ENCODE data around the gene CNOT6.

The CNOT6 gene

GRCh38 chr5:180608572-180609310 lies 114.6 kb downstream of the CNOT6 start:
- no peaks in the 10 kb centered on the region for H3K36me3 ChIP-seq (ENCODE audit: control insufficient read depth in 4 of 4, insufficient read depth in 4 of 4, low read length in 3 of 4)
- no peaks in the 10 kb centered on the region for H3K27me3 ChIP-seq (replicated peaks in 2 of 5; ENCODE audit: control insufficient read depth in 4 of 5, insufficient read depth in 5 of 5, low read length in 4 of 5)
- no peaks in the 10 kb centered on the region for H3K4me1 ChIP-seq (ENCODE audit: control extremely low read depth in 1 of 4, control insufficient read depth in 4 of 4, insufficient read depth in 4 of 4, low read length in 3 of 4)
- no peaks in the 10 kb centered on the region for H3K9me3 ChIP-seq (ENCODE audit: control extremely low read depth in 1 of 5, control insufficient read depth in 4 of 5, insufficient read depth in 2 of 5, low read depth in 1 of 5, low read length in 4 of 5)
- WGBS (ENCODE audit: insufficient coverage) = 95% methylated on average over 20 of the region's 26 CpGs
- ChIA-PET CTCF (interaction anchor here (1.0 kb wide), 1 partner anchor 85 kb away, joined by 3 read pairs; no protein-coding TSS in a partner anchor), POLR2A (no interaction called here)
- H3K4me3 ChIP-seq (ENCODE audit: control insufficient read depth in 1 of 7, extremely low read depth in 1 of 7, insufficient read depth in 4 of 7, low read depth in 2 of 7, low read length in 6 of 7) = no peak overlapping the region
- H3K27ac ChIP-seq (ENCODE audit: insufficient read depth in 1 of 2, low read depth in 1 of 2, low read length in 2 of 2, poor library complexity in 1 of 2, severe bottlenecking in 2 of 2) = no peak overlapping the region
- no peak for DNase-seq

GRCh38 chr5:180609386-180609785 lies 115.2 kb downstream of the CNOT6 start:
- Histone ChIP-seq H3K36me3 (ENCODE audit: control insufficient read depth in 4 of 4, insufficient read depth in 4 of 4, low read length in 3 of 4) (no peaks in the 10 kb centered on the region), H3K9me3 (ENCODE audit: control extremely low read depth in 1 of 5, control insufficient read depth in 4 of 5, insufficient read depth in 2 of 5, low read depth in 1 of 5, low read length in 4 of 5) (no peaks in the 10 kb centered on the region), H3K4me1 (ENCODE audit: control extremely low read depth in 1 of 4, control insufficient read depth in 4 of 4, insufficient read depth in 4 of 4, low read length in 3 of 4) (no peaks in the 10 kb centered on the region), H3K27me3 (replicated peaks in 2 of 5; ENCODE audit: control insufficient read depth in 4 of 5, insufficient read depth in 5 of 5, low read length in 4 of 5) (no peaks in the 10 kb centered on the region), H3K27ac (ENCODE audit: insufficient read depth in 1 of 2, low read depth in 1 of 2, low read length in 2 of 2, poor library complexity in 1 of 2, severe bottlenecking in 2 of 2) (no peak overlapping the region), H3K4me3 (ENCODE audit: control insufficient read depth in 1 of 7, extremely low read depth in 1 of 7, insufficient read depth in 4 of 7, low read depth in 2 of 7, low read length in 6 of 7) (no peak overlapping the region)
- POLR2A ChIA-PET = no interaction called here
- no peak for DNase-seq
- 98% methylated on average over 15 of the region's 15 CpGs for WGBS (ENCODE audit: insufficient coverage)
- CTCF ChIA-PET = interaction anchor here (1.0 kb wide), 1 partner anchor 86 kb away, joined by 3 read pairs; no protein-coding TSS in a partner anchor

GRCh38 chr5:180609817-180610550 lies 115.8 kb downstream of the CNOT6 start:
- Histone ChIP-seq H3K27ac (ENCODE audit: insufficient read depth in 1 of 2, low read depth in 1 of 2, low read length in 2 of 2, poor library complexity in 1 of 2, severe bottlenecking in 2 of 2) (no peak overlapping the region), H3K4me3 (ENCODE audit: control insufficient read depth in 1 of 7, extremely low read depth in 1 of 7, insufficient read depth in 4 of 7, low read depth in 2 of 7, low read length in 6 of 7) (no peak overlapping the region), H3K4me1 (ENCODE audit: control extremely low read depth in 1 of 4, control insufficient read depth in 4 of 4, insufficient read depth in 4 of 4, low read length in 3 of 4) (no peaks in the 10 kb centered on the region), H3K36me3 (ENCODE audit: control insufficient read depth in 4 of 4, insufficient read depth in 4 of 4, low read length in 3 of 4) (no peaks in the 10 kb centered on the region), H3K27me3 (replicated peaks in 2 of 5; ENCODE audit: control insufficient read depth in 4 of 5, insufficient read depth in 5 of 5, low read length in 4 of 5) (no peaks in the 10 kb centered on the region), H3K9me3 (ENCODE audit: control extremely low read depth in 1 of 5, control insufficient read depth in 4 of 5, insufficient read depth in 2 of 5, low read depth in 1 of 5, low read length in 4 of 5) (no peaks in the 10 kb centered on the region)
- 92% methylated on average over 15 of the region's 23 CpGs for WGBS (ENCODE audit: insufficient coverage)
- POLR2A ChIA-PET = no interaction called here
- no peak for DNase-seq
- CTCF ChIA-PET = no interaction called here

DNA sequence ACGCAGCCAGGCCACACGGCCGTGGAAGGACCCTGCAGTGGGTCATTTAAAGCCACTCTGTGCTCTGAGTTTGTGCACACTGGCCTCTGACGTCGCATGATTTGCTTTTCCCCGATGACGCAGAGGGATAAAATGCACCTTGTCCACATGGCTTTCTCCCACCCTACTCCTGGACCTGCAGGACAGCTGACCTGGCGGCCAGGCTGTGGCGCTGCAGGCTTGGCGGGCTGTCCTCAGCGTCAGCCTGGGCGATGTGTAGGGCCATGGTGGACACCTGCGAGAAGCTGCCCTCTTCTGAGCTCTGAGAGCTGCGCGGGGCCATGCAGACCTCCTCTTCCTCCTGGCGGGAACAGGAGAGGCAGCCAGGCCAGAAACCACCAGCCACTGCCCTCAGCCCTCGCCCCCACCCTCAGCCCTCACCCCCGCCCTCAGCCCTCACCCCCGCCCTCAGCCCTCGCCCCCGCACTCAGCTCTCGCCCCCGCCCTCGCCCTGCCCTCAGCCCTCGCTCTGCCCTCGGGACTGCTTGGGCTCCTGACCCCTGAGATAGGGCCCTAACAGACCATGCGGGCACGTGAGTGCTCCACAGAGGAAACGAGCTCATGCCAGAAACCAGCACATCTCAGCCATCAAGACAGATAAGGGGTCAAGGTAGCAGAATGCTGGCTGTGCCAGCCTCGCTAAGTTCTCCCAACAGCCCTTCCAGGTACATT lies 117.1 kb downstream of the CNOT6 start:
- Histone ChIP-seq H3K9me3 (ENCODE audit: control extremely low read depth in 1 of 5, control insufficient read depth in 4 of 5, insufficient read depth in 2 of 5, low read depth in 1 of 5, low read length in 4 of 5) (no peaks in the 10 kb centered on the region), H3K4me1 (ENCODE audit: control extremely low read depth in 1 of 4, control insufficient read depth in 4 of 4, insufficient read depth in 4 of 4, low read length in 3 of 4) (no peaks in the 10 kb centered on the region), H3K4me3 (ENCODE audit: control insufficient read depth in 1 of 7, extremely low read depth in 1 of 7, insufficient read depth in 4 of 7, low read depth in 2 of 7, low read length in 6 of 7) (no peak overlapping the region), H3K27ac (ENCODE audit: insufficient read depth in 1 of 2, low read depth in 1 of 2, low read length in 2 of 2, poor library complexity in 1 of 2, severe bottlenecking in 2 of 2) (no peak overlapping the region), H3K36me3 (ENCODE audit: control insufficient read depth in 4 of 4, insufficient read depth in 4 of 4, low read length in 3 of 4) (no peaks in the 10 kb centered on the region), H3K27me3 (replicated peaks in 2 of 5; ENCODE audit: control insufficient read depth in 4 of 5, insufficient read depth in 5 of 5, low read length in 4 of 5) (no peaks in the 10 kb centered on the region)
- DNase-seq = no peak
- POLR2A ChIA-PET = no interaction called here
- CTCF ChIA-PET = interaction anchor here (0.9 to 1.6 kb wide), 2 partner anchors 8 to 12 kb away, joined by 3 to 4 read pairs; no protein-coding TSS in a partner anchor
- WGBS (ENCODE audit: insufficient coverage) = 95% methylated on average over 18 of the region's 30 CpGs

GRCh38 chr5:180612683-180613082 lies 118.5 kb downstream of the CNOT6 start:
- ChIA-PET POLR2A (no interaction called here), CTCF (no interaction called here)
- Histone ChIP-seq H3K27me3 (replicated peaks in 2 of 5; ENCODE audit: control insufficient read depth in 4 of 5, insufficient read depth in 5 of 5, low read length in 4 of 5) (peaks cover 0 to 3% (median 0%) of the 10 kb centered on the region in 5 experiments), H3K9me3 (ENCODE audit: control extremely low read depth in 1 of 5, control insufficient read depth in 4 of 5, insufficient read depth in 2 of 5, low read depth in 1 of 5, low read length in 4 of 5) (no peaks in the 10 kb centered on the region), H3K4me1 (ENCODE audit: control extremely low read depth in 1 of 4, control insufficient read depth in 4 of 4, insufficient read depth in 4 of 4, low read length in 3 of 4) (no peaks in the 10 kb centered on the region), H3K4me3 (ENCODE audit: control insufficient read depth in 1 of 7, extremely low read depth in 1 of 7, insufficient read depth in 4 of 7, low read depth in 2 of 7, low read length in 6 of 7) (no peak overlapping the region), H3K36me3 (ENCODE audit: control insufficient read depth in 4 of 4, insufficient read depth in 4 of 4, low read length in 3 of 4) (no peaks in the 10 kb centered on the region), H3K27ac (ENCODE audit: insufficient read depth in 1 of 2, low read depth in 1 of 2, low read length in 2 of 2, poor library complexity in 1 of 2, severe bottlenecking in 2 of 2) (no peak overlapping the region)
- 93% methylated on average over 10 of the region's 15 CpGs for WGBS (ENCODE audit: insufficient coverage)
- DNase-seq = no peak

GRCh38 chr5:180613188-180613813 lies 119.1 kb downstream of the CNOT6 start:
- WGBS (ENCODE audit: insufficient coverage) = 91% methylated on average over 15 of the region's 19 CpGs
- Histone ChIP-seq H3K27ac (ENCODE audit: insufficient read depth in 1 of 2, low read depth in 1 of 2, low read length in 2 of 2, poor library complexity in 1 of 2, severe bottlenecking in 2 of 2) (no peak overlapping the region), H3K4me1 (ENCODE audit: control extremely low read depth in 1 of 4, control insufficient read depth in 4 of 4, insufficient read depth in 4 of 4, low read length in 3 of 4) (no peaks in the 10 kb centered on the region), H3K36me3 (ENCODE audit: control insufficient read depth in 4 of 4, insufficient read depth in 4 of 4, low read length in 3 of 4) (no peaks in the 10 kb centered on the region), H3K4me3 (ENCODE audit: control insufficient read depth in 1 of 7, extremely low read depth in 1 of 7, insufficient read depth in 4 of 7, low read depth in 2 of 7, low read length in 6 of 7) (no peak overlapping the region), H3K27me3 (replicated peaks in 2 of 5; ENCODE audit: control insufficient read depth in 4 of 5, insufficient read depth in 5 of 5, low read length in 4 of 5) (peaks cover 0 to 4% (median 0%) of the 10 kb centered on the region in 5 experiments), H3K9me3 (ENCODE audit: control extremely low read depth in 1 of 5, control insufficient read depth in 4 of 5, insufficient read depth in 2 of 5, low read depth in 1 of 5, low read length in 4 of 5) (no peaks in the 10 kb centered on the region)
- no peak for DNase-seq
- CTCF ChIA-PET = no interaction called here
- POLR2A ChIA-PET = no interaction called here

Measured in common myeloid progenitor, CD34-positive (primary cell).